OCI-LY7 (cell line): ENCODE data around the gene FBXO36. TPM values are rescaled to one million over a fixed set of nuclear protein-coding genes. Genes with fewer than 3 reads are reported as not detected.

Experiments
- BruUV-seq: library from RNA; stranded (reverse); fragments of 400-500 nt; replicated peaks from 2 replicates; lab custom pipeline; 2021; lab: Mats Ljungman, UMichigan
- CTCF ChIA-PET: fragments of 300-600 bp; sonication (Branson Sonifier 250); formaldehyde crosslinking; loops from one replicate; lab custom pipeline; 2022; ENCODE audit warnings: antibody characterized with exemption; ENCODE audit not compliant: unreplicated experiment; lab: Charles Lee
- POLR2A ChIA-PET: fragments of 300-600 bp; sonication (Branson Sonifier 250); formaldehyde crosslinking; loops from one replicate; lab custom pipeline; 2022; ENCODE audit warnings: antibody characterized with exemption; lab: Charles Lee
- DNase-seq: peaks from one replicate; pipeline ENCODE4 v3.0.0-alpha.2; 2015; ENCODE audit warnings: low spot score
- H2AFZ ChIP-seq: fragments of 200-600 bp; sonication (generic), shearing (Covaris generic); 2 replicates; pipeline ENCODE4 v1.6.1; 2014; ENCODE audit warnings: mild to moderate bottlenecking, antibody characterized with exemption, low read length, moderate library complexity
- H3K27ac ChIP-seq: fragments of 200-600 bp; sonication (generic); 2 replicates; pipeline ENCODE4 v1.5.1; 2014; ENCODE audit warnings: mixed run types, low read depth, mild to moderate bottlenecking, moderate library complexity, low read length, inconsistent platforms; ENCODE audit not compliant: poor library complexity, severe bottlenecking
- H3K36me3 ChIP-seq: fragments of 200-600 bp; sonication (generic); 2 replicates; pipeline ENCODE4 v1.6.1; 2014; ENCODE audit warnings: mild to moderate bottlenecking, antibody characterized with exemption, low read length, moderate library complexity, mixed read lengths; ENCODE audit not compliant: insufficient read depth
- H3K4me1 ChIP-seq: fragments of 200-600 bp; sonication (generic); 2 replicates; pipeline ENCODE4 v1.5.1; 2014; ENCODE audit warnings: mild to moderate bottlenecking, low read length; ENCODE audit not compliant: insufficient read depth, poor library complexity, severe bottlenecking
- H3K4me2 ChIP-seq: fragments of 200-600 bp; sonication (generic); 2 replicates; pipeline ENCODE4 v1.6.1; 2014; ENCODE audit warnings: mild to moderate bottlenecking, low read length
- H3K4me3 ChIP-seq: fragments of 200-600 bp; sonication (generic); 2 replicates; pipeline ENCODE4 v1.5.1; 2014; ENCODE audit warnings: mild to moderate bottlenecking, low read depth, low read length; ENCODE audit not compliant: poor library complexity, severe bottlenecking
- H3K79me2 ChIP-seq: fragments of 200-600 bp; sonication (generic); 2 replicates; pipeline ENCODE4 v1.6.1; 2016; ENCODE audit warnings: low read depth, mild to moderate bottlenecking, low read length, moderate library complexity, mixed read lengths; ENCODE audit not compliant: insufficient read depth
- H3K9me2 ChIP-seq: fragments of 200-600 bp; sonication (generic); 2 replicates; pipeline ENCODE4 v1.6.1; 2016; ENCODE audit warnings: mild to moderate bottlenecking, low read length, mixed read lengths; ENCODE audit not compliant: insufficient read depth
- H3K9me3 ChIP-seq: fragments of 200-600 bp; sonication (generic); 2 replicates; pipeline ENCODE4 v1.6.1; 2014; ENCODE audit warnings: mild to moderate bottlenecking, mixed run types, low read length, mixed read lengths
- H4K20me1 ChIP-seq: fragments of 200-600 bp; sonication (generic); 2 replicates; pipeline ENCODE4 v1.6.1; 2014; ENCODE audit warnings: mild to moderate bottlenecking, antibody characterized with exemption, low read length, moderate library complexity, mixed read lengths; ENCODE audit not compliant: insufficient read depth
- CTCF ChIP-seq: fragments of 200-600 bp; sonication (generic); conservative IDR thresholded peaks from 2 replicates; pipeline ENCODE4 v1.5.1; 2014; ENCODE audit warnings: mild to moderate bottlenecking, antibody characterized with exemption, low read length, moderate library complexity, mixed read lengths
- EZH2phosphoT487 ChIP-seq: fragments of 200-600 bp; sonication (generic); IDR thresholded peaks from 2 replicates; pipeline ENCODE4 v1.6.1; 2018; ENCODE audit warnings: low read depth, borderline replicate concordance, mild to moderate bottlenecking, mixed run types, antibody characterized with exemption, low read length, moderate library complexity, mixed read lengths
- intact Hi-C: fragments of 100-400 bp; cut with micrococcal nuclease; formaldehyde crosslinking; loops from one replicate; pipeline ENCODE4 v1.10.0; 2022; ENCODE audit not compliant: unreplicated experiment
- total RNA-seq, 2 experiments: library from RNA; depleted of rRNA in 1 of 2; stranded (reverse); fragments of >200 nt in 1 of 2; shearing (Covaris generic) in 1 of 2; gene quantifications; 2 replicates each; pipeline ENCODE4 v1.2.3, GENCODE V29; 2014 to 2022

The FBXO36 gene
- total RNA-seq, 2 experiments from 2014 or later: 2.5 to 2.6 TPM

GRCh38 chr2:229880892-229881586, 41.3 kb upstream of the FBXO36 start:
- Histone ChIP-seq H4K20me1 (peaks cover 13% of the 10 kb centered on the region), H3K9me2 (no peaks in the 10 kb centered on the region), H3K9me3 (no peaks in the 10 kb centered on the region), H3K4me3 (no peak overlapping the region), H3K79me2 (peaks cover 20% of the 10 kb centered on the region; the same call in 1 of the 2 replicates), H3K36me3 (peaks cover 36% of the 10 kb centered on the region), H3K27ac (no peak overlapping the region), H3K4me2 (no peak overlapping the region), H2AFZ (no peak overlapping the region), H3K4me1 (no peaks in the 10 kb centered on the region)
- no TSS peak for BruUV-seq
- CTCF ChIA-PET: no interaction called here
- intact Hi-C loops: no loop called here
- TF ChIP-seq CTCF: no peak
- no peak for DNase-seq
- POLR2A ChIA-PET: interaction anchor here (0.7 kb wide), 1 partner anchor 30 kb away, joined by 4 read pairs; no protein-coding TSS in a partner anchor

DNA sequence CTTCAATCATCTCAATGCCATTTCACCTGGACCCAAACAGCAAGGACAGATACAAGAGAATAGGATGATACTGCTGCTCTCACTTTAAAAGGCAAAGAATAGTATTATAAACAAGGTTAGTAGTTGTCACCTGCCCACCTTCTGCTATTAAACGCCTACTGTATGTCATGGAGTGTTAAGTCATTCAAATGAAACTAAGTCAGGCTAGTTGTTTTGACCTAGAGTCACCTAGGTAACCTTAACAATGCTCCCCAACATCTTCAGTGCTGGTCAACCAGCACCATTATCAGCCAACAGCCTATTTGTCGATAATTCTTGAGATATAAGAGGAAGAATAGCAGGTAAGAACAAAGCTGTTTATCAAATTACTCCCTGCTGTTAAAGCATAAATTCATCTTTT, 39.7 kb upstream of the FBXO36 start:
- intact Hi-C loops: no loop called here
- peaks cover 28% of the 10 kb centered on the region for H3K36me3 ChIP-seq
- no peak overlapping the region for H3K4me3 ChIP-seq
- no peaks in the 10 kb centered on the region for H3K9me3 ChIP-seq
- no peaks in the 10 kb centered on the region for H3K9me2 ChIP-seq
- DNase-seq: no peak
- peaks cover 16% of the 10 kb centered on the region for H4K20me1 ChIP-seq
- H3K79me2 ChIP-seq: peaks cover 30% of the 10 kb centered on the region
- TF ChIP-seq EZH2phosphoT487 (no peak), CTCF (no peak)
- BruUV-seq: no TSS peak
- H3K4me1 ChIP-seq: no peaks in the 10 kb centered on the region
- no peak overlapping the region for H3K27ac ChIP-seq
- ChIA-PET POLR2A (no interaction called here), CTCF (no interaction called here)
- no peak overlapping the region for H2AFZ ChIP-seq
- H3K4me2 ChIP-seq: no peak overlapping the region
